Measurements from ENCODE around the gene C5AR1. TPM values are rescaled to one million over a fixed set of nuclear protein-coding genes. Genes with fewer than 3 reads are reported as not detected.
"Not testable (repeated sequence)": the region's sequence is repeated elsewhere in the genome, so short reads cannot be mapped to it uniquely, and the experiment has no call there.

Gene C5AR1
- total and polyA plus RNA-seq, 2 donors from 2014 or later = 6.5 to 26.6 TPM

GRCh38 chr19:47344425-47344824 is 34.8 kb downstream of the C5AR1 start:
- no peak overlapping the region for H3K9ac ChIP-seq (ENCODE audit: low read length in 3 of 3)
- TF ChIP-seq CTCF (IDR thresholded peaks at IDR 0.05; ENCODE audit: borderline replicate concordance, extremely low read depth, insufficient read depth) = no peak
- H3K36me3 ChIP-seq (ENCODE audit: control insufficient read depth in 2 of 3, insufficient read depth in 3 of 3, low read length in 3 of 3) = no peaks in the 10 kb centered on the region
- H3K27me3 ChIP-seq (ENCODE audit: control insufficient read depth, insufficient read depth, low read length) = no peaks in the 10 kb centered on the region
- no peak overlapping the region for H3K4me3 ChIP-seq (ENCODE audit: low read length in 3 of 3)
- no peaks in the 10 kb centered on the region for H3K4me1 ChIP-seq (ENCODE audit: control insufficient read depth in 2 of 3, insufficient read depth in 2 of 3, low read depth in 1 of 3, low read length in 3 of 3)
- H3K27ac ChIP-seq (ENCODE audit: low read depth in 2 of 2, low read length in 2 of 2) = no peak overlapping the region
- DNase-seq = no peak
- FAIRE-seq = no peak
- intact Hi-C loops (cut with DNase I) = no loop called here
- no peaks in the 10 kb centered on the region for H3K9me3 ChIP-seq (ENCODE audit: control insufficient read depth in 2 of 3, insufficient read depth in 1 of 3, low read length in 3 of 3)

- H3K9me3 ChIP-seq (ENCODE audit: control insufficient read depth in 2 of 3, insufficient read depth in 1 of 3, low read length in 3 of 3); H3K27me3 ChIP-seq (ENCODE audit: control insufficient read depth, insufficient read depth, low read length); H3K4me3 ChIP-seq (ENCODE audit: low read length in 3 of 3); FAIRE-seq; H3K9ac ChIP-seq (ENCODE audit: low read length in 3 of 3); DNase-seq; H3K27ac ChIP-seq (ENCODE audit: low read depth in 2 of 2, low read length in 2 of 2); H3K36me3 ChIP-seq (ENCODE audit: control insufficient read depth in 2 of 3, insufficient read depth in 3 of 3, low read length in 3 of 3); H3K4me1 ChIP-seq (ENCODE audit: control insufficient read depth in 2 of 3, insufficient read depth in 2 of 3, low read depth in 1 of 3, low read length in 3 of 3); intact Hi-C loops (cut with DNase I): not testable (repeated sequence)
Measured at GRCh38 chr19:47346024-47346423, 36.4 kb downstream of the C5AR1 start.

GRCh38 chr19:47348819-47349795 is 39.4 kb downstream of the C5AR1 start, which contains the start of gene DHX34:
Gene DHX34, plus strand, starts transcription at chr19:47349315. Its CDS starts 3,716 bp downstream, at chr19:47353031.
- TF ChIP-seq CTCF (IDR thresholded peaks at IDR 0.05; ENCODE audit: borderline replicate concordance, extremely low read depth, insufficient read depth) = peak; percentile 98
- DNase-seq (peak; percentile 99), FAIRE-seq (peak; percentile 81)
- Histone ChIP-seq H3K36me3 (ENCODE audit: control insufficient read depth in 2 of 3, insufficient read depth in 3 of 3, low read length in 3 of 3) (peaks cover 0 to 2% (median under 1%) of the 10 kb centered on the region in 3 donors), H3K9me3 (ENCODE audit: control insufficient read depth in 2 of 3, insufficient read depth in 1 of 3, low read length in 3 of 3) (no peaks in the 10 kb centered on the region), H3K27me3 (ENCODE audit: control insufficient read depth, insufficient read depth, low read length) (no peaks in the 10 kb centered on the region), H3K9ac (ENCODE audit: low read length in 3 of 3) (peak within 1 kb of the TSS; percentile 71 to 87 (median 77)), H3K4me3 (ENCODE audit: low read length in 3 of 3) (peak within 1 kb of the TSS; percentile 84 to 94 (median 92)), H3K27ac (ENCODE audit: low read depth in 2 of 2, low read length in 2 of 2) (peak within 1 kb of the TSS; percentile 65 to 68), H3K4me1 (ENCODE audit: control insufficient read depth in 2 of 3, insufficient read depth in 2 of 3, low read depth in 1 of 3, low read length in 3 of 3) (peaks cover 0 to 9% (median 0%) of the 10 kb centered on the region in 3 donors)
- intact Hi-C loops (cut with DNase I) = no loop called here

- H3K4me1 ChIP-seq (ENCODE audit: control insufficient read depth in 2 of 3, insufficient read depth in 2 of 3, low read depth in 1 of 3, low read length in 3 of 3) = peaks cover 0 to 9% (median 0%) of the 10 kb centered on the region in 3 donors
- no peak for FAIRE-seq
- DNase-seq = no peak
- no peak overlapping the region for H3K27ac ChIP-seq (ENCODE audit: low read depth in 2 of 2, low read length in 2 of 2)
- no peak overlapping the region for H3K4me3 ChIP-seq (ENCODE audit: low read length in 3 of 3)
- TF ChIP-seq CTCF (IDR thresholded peaks at IDR 0.05; ENCODE audit: borderline replicate concordance, extremely low read depth, insufficient read depth) = no peak
- intact Hi-C loops (cut with DNase I) = no loop called here
- H3K9me3 ChIP-seq (ENCODE audit: control insufficient read depth in 2 of 3, insufficient read depth in 1 of 3, low read length in 3 of 3) = no peaks in the 10 kb centered on the region
- H3K9ac ChIP-seq (ENCODE audit: low read length in 3 of 3) = no peak overlapping the region
- H3K27me3 ChIP-seq (ENCODE audit: control insufficient read depth, insufficient read depth, low read length) = no peaks in the 10 kb centered on the region
- H3K36me3 ChIP-seq (ENCODE audit: control insufficient read depth in 2 of 3, insufficient read depth in 3 of 3, low read length in 3 of 3) = peaks cover 5 to 9% (median 6%) of the 10 kb centered on the region in 3 donors
Measured at GRCh38 chr19:47350630-47351029, 41.0 kb downstream of the C5AR1 start.

Measured in kidney (tissue), 14 donors.